IPS-15b (cell line): ENCODE results near the gene SINHCAF.

Experiments used
- H3K27me3 ChIP-seq: one replicate; pipeline ENCODE4 v1.6.1; 2013; ENCODE audit warnings: low read length; ENCODE audit not compliant: control insufficient read depth, insufficient read depth
- H3K36me3 ChIP-seq: one replicate; pipeline ENCODE4 v1.6.1; 2013; ENCODE audit warnings: low read length; ENCODE audit not compliant: control insufficient read depth, insufficient read depth
- H3K4me1 ChIP-seq: one replicate; pipeline ENCODE4 v1.6.1; 2013; ENCODE audit warnings: mild to moderate bottlenecking, low read length; ENCODE audit not compliant: control insufficient read depth, insufficient read depth
- H3K4me3 ChIP-seq: one replicate; pipeline ENCODE4 v1.5.1; 2013; ENCODE audit warnings: low read depth, low read length
- H3K9ac ChIP-seq: one replicate; pipeline ENCODE4 v1.6.1; 2013; ENCODE audit warnings: low read depth, mild to moderate bottlenecking, low read length
- H3K9me3 ChIP-seq: one replicate; pipeline ENCODE4 v1.6.1; 2013; ENCODE audit warnings: mild to moderate bottlenecking, low read length; ENCODE audit not compliant: control insufficient read depth, insufficient read depth

The SINHCAF gene

GRCh38 chr12:31234955-31235867 lies 90.7 kb downstream of the SINHCAF start:
- peaks cover 2% of the 10 kb centered on the region for H3K4me1 ChIP-seq
- H3K27me3 ChIP-seq: peaks cover 2% of the 10 kb centered on the region
- H3K9ac ChIP-seq: no peak overlapping the region
- no peak overlapping the region for H3K4me3 ChIP-seq
- H3K9me3 ChIP-seq: no peaks in the 10 kb centered on the region
- H3K36me3 ChIP-seq: no peaks in the 10 kb centered on the region

- H3K9me3 ChIP-seq: no peaks in the 10 kb centered on the region
- no peak overlapping the region for H3K4me3 ChIP-seq
- H3K9ac ChIP-seq: no peak overlapping the region
- no peaks in the 10 kb centered on the region for H3K36me3 ChIP-seq
- H3K27me3 ChIP-seq: peaks cover 2% of the 10 kb centered on the region
- H3K4me1 ChIP-seq: peaks cover 2% of the 10 kb centered on the region
These were observed 91.7 kb downstream of the SINHCAF start for GRCh38 chr12:31234053-31234840.

DNA sequence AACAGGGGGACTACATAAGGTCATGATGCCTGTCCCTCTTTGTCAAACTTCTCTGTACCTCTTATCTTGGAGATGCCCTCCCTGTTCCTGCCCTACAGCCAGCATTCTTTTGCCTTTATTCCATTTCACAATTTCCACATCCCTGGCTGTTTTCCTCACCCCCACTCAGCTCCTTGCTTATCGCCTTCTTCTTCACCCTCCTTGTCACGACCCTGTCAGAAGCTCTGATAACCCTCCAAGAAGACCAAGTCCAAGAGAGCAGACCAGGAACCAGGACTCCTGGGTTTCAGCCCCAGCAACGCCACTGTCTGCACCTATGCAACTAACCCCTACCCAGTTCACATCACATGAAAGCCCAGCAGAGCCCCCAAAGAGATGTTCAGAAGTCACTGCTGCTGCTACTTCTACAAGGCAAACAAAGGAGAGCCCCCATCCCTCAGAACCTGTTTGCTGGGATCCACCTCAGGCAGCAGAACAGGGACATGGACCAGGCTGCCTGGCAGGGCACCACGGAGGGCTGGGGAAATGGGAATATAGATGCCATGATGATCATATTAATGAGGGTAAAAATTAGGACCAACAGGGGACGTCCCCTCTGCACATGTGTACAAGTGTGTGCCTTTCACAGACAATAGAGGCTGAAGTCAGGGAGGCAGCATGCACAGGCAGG lies 92.8 kb downstream of the SINHCAF start:
- Histone ChIP-seq H3K9ac (no peak overlapping the region), H3K4me1 (peaks cover 2% of the 10 kb centered on the region), H3K9me3 (no peaks in the 10 kb centered on the region), H3K27me3 (peaks cover 2% of the 10 kb centered on the region), H3K36me3 (no peaks in the 10 kb centered on the region), H3K4me3 (no peak overlapping the region)

DNA sequence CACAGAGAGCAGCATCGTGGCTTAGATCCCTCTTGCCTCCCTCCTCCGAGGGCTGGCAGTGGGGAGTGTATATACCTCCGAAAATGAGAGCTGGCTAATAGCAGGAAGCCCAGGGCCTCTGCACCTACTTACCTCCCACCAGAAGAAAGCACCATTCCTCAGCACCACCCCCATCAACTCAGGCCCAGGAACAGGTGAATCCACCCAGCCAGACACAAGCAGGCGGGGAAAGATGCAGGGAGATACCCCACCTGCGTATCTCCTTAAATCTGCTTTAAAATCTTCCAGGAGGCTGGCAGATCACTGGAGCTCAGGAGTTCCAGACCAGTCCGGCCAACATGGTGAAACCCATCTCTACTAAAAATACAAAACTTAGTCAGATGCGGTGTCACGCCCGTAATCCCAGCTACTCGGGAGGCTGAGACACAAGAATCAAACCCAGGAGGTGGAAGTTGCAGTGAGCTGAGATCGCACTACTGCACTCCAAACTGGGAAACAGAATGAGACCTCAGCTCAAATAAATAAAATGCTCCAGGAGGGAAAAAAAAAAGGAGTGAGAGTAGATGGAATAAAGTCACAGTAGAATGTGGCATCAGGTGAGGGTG lies 93.5 kb downstream of the SINHCAF start:
- H3K4me3 ChIP-seq: no peak overlapping the region
- peaks cover 2% of the 10 kb centered on the region for H3K4me1 ChIP-seq
- H3K9me3 ChIP-seq: no peaks in the 10 kb centered on the region
- H3K27me3 ChIP-seq: peaks cover 2% of the 10 kb centered on the region
- H3K9ac ChIP-seq: no peak overlapping the region
- no peaks in the 10 kb centered on the region for H3K36me3 ChIP-seq

DNA sequence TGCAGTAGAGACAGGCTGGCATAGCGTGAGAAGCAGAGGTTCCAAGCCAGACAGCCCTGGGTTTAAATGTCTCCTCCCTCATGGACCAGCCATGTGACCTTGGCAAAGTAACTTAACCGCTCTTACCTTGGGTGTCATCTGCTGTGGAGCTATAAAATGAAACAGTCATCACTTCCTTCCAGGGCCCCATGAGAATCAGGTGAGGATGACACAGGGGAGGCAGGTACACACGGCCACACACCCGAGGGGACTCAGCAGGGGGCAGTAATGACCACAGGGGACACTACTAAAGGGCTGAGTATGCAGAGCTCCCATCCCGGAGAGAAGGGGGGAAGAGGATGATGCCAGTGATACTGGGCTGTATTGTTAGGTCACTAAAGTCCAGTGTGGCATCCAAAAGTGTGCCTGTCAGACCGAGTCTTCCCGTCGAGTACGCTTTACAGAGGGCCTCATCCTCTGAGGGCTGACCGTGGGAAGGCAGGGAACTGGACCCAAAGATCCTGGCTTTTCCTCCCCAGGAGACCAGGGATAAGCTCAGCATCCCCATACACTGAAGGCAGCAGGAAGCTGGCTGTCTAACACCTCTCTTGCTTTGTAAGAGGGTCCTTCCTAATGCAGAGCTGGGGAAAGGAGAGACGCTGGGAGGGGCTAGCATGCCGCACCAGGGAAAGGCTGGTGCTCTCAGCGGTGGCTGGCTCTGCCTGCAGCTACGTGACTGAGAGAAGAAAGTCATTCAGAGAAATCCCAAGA lies 94.2 kb downstream of the SINHCAF start:
- Histone ChIP-seq H3K27me3 (peaks cover 2% of the 10 kb centered on the region), H3K4me3 (no peak overlapping the region), H3K9ac (no peak overlapping the region), H3K9me3 (no peaks in the 10 kb centered on the region), H3K36me3 (no peaks in the 10 kb centered on the region), H3K4me1 (peaks cover 2% of the 10 kb centered on the region)
